Prostate gland (tissue), 2 donors: ENCODE measurements around the gene RAB18. TPM values are rescaled to one million over a fixed set of nuclear protein-coding genes. Genes with fewer than 3 reads are reported as not detected.

Experiments
- DNase-seq: peaks from one replicate; pipeline ENCODE4 v3.0.0-alpha.2; 2019; ENCODE audit warnings: low spot score
- H3K27ac ChIP-seq, 2 donors: fragments of 200-600 bp; sonication (generic); 2 replicates each; pipeline ENCODE4 v1.5.1; 2017 to 2019
- H3K27me3 ChIP-seq: fragments of 200-600 bp; sonication (generic); replicated peaks from 2 replicates; pipeline ENCODE4 v1.5.1; 2019; ENCODE audit not compliant: insufficient read depth
- H3K36me3 ChIP-seq, 2 donors: fragments of 200-600 bp; sonication (generic); 1 replicate in 1 of 2; 2 replicates in 1 of 2; pipeline versions ENCODE4 v1.5.1 to v1.8.1; 2017 to 2019
- H3K4me1 ChIP-seq: fragments of 200-600 bp; sonication (generic); replicated peaks from 2 replicates; pipeline ENCODE4 v1.5.1; 2019
- H3K4me3 ChIP-seq, 2 donors: fragments of 200-600 bp; sonication (generic); 2 replicates each; pipeline ENCODE4 v1.5.1; 2017 to 2019
- H3K9me3 ChIP-seq: fragments of 200-600 bp; sonication (generic); 2 replicates; pipeline ENCODE4 v1.5.1; 2017
- CTCF ChIP-seq, 4 experiments: fragments of 200-600 bp in 2 of 4; fragments of 450-650 bp in 2 of 4; sonication (generic) in 2 of 4; IDR thresholded peaks; 1 replicate in 3 of 4; 2 replicates in 1 of 4; pipeline ENCODE4 v1.5.1; 2016 to 2019; ENCODE audit warnings: antibody characterized with exemption in 4 of 4, mild to moderate bottlenecking in 2 of 4, moderate library complexity in 2 of 4
- POLR2A ChIP-seq: fragments of 450-650 bp; IDR thresholded peaks from one replicate; pipeline ENCODE4 v1.6.1; 2016; ENCODE audit warnings: antibody characterized with exemption, mild to moderate bottlenecking
- POLR2AphosphoS5 ChIP-seq: sonication (generic); formaldehyde crosslinking; IDR thresholded peaks from one replicate; pipeline ENCODE4 v1.6.1; 2017; ENCODE audit warnings: antibody characterized with exemption
- WGBS: methylation state at CpG from one replicate; pipeline ENCODE4 v1.1.5; 2018; 5-methylcytosine and 5-hydroxymethylcytosine counted together
- intact Hi-C: fragments of 100-400 bp; cut with DNase I; formaldehyde crosslinking; loops from one replicate; pipeline ENCODE4 v1.14.2; 2022
- total RNA-seq, 2 donors: library from RNA; depleted of rRNA; stranded (reverse); fragments of >200 nt; gene quantifications; one replicate each; pipeline ENCODE4 v1.1.0, GENCODE V29; 2016

RAB18 gene
- total RNA-seq, 2 donors from 2014 or later, result 53.5 to 62.6 TPM

GRCh38 chr10:27512548-27512947, 8.4 kb downstream of the RAB18 start:
- no peaks in the 10 kb centered on the region for H3K27me3 ChIP-seq
- 84% methylated on average over 2 of the region's 2 CpGs for WGBS
- TF ChIP-seq POLR2AphosphoS5 (no peak), CTCF (IDR thresholded peaks at IDR 0.05) (no peak), POLR2A (no peak)
- no peak overlapping the region for H3K4me3 ChIP-seq
- no peaks in the 10 kb centered on the region for H3K9me3 ChIP-seq
- no peaks in the 10 kb centered on the region for H3K4me1 ChIP-seq
- no peak for DNase-seq
- no peak overlapping the region for H3K27ac ChIP-seq
- H3K36me3 ChIP-seq, result no peaks in the 10 kb centered on the region
- intact Hi-C loops, result no loop called here

DNA sequence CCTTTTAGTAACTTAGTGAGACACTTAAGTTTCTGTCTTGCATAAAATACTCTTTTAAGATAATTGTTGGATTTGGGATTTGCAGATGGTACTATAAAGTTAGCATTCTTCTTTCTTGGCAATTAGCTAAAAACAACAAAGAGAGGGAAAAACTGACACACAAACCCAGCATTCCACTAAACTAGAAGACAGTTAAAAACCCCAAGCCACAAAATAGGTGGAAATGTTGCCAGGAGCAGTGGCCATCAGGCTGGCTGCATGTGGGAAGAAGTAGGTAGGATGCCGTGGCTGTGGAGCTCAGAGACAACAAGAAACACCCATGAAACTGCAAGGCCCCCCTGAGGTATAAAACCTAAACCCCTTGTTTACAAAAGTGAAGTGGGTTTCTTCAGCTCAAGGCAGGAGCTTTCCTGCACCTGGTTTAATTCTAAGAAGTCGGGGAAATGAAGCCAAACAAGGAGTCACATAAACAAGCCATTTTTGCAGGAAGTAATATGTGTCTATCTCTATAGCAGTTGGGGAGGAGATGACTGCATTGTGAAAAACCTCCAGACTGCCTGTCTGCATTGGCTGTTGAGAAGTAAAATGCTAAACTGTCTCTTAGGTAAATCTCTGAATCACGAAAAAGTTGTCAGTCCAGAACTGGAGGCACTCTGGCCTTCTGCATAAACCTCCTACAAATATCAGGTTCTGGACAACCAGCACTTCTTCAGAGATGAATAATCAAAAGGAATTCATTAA, 9.5 kb downstream of the RAB18 start:
- Histone ChIP-seq H3K9me3 (no peaks in the 10 kb centered on the region), H3K4me1 (no peaks in the 10 kb centered on the region), H3K4me3 (no peak overlapping the region), H3K27me3 (no peaks in the 10 kb centered on the region), H3K36me3 (no peaks in the 10 kb centered on the region), H3K27ac (no peak overlapping the region)
- TF ChIP-seq CTCF (IDR thresholded peaks at IDR 0.05) (no peak), POLR2AphosphoS5 (no peak)
- 47% methylated on average over 3 of the region's 3 CpGs for WGBS
- no peak for DNase-seq
- intact Hi-C loops, result no loop called here

GRCh38 chr10:27514243-27514642, 10.1 kb downstream of the RAB18 start:
- TF ChIP-seq CTCF (IDR thresholded peaks at IDR 0.05), result no peak
- no peak for TF ChIP-seq POLR2AphosphoS5
- no peak for TF ChIP-seq POLR2A
- no peaks in the 10 kb centered on the region for H3K27me3 ChIP-seq
- no peaks in the 10 kb centered on the region for H3K36me3 ChIP-seq
- no peak overlapping the region for H3K27ac ChIP-seq
- no peaks in the 10 kb centered on the region for H3K9me3 ChIP-seq
- H3K4me3 ChIP-seq, result no peak overlapping the region
- DNase-seq, result no peak
- no peaks in the 10 kb centered on the region for H3K4me1 ChIP-seq
- 91% methylated on average over 3 of the region's 3 CpGs for WGBS
- intact Hi-C loops, result no loop called here

- no peaks in the 10 kb centered on the region for H3K36me3 ChIP-seq
- H3K27ac ChIP-seq, result no peak overlapping the region
- H3K27me3 ChIP-seq, result no peaks in the 10 kb centered on the region
- H3K9me3 ChIP-seq, result no peaks in the 10 kb centered on the region
- intact Hi-C loops, result no loop called here
- WGBS, result 88% methylated on average over 2 of the region's 2 CpGs
- TF ChIP-seq POLR2AphosphoS5 (no peak), CTCF (IDR thresholded peaks at IDR 0.05) (no peak), POLR2A (no peak)
- DNase-seq, result no peak
- no peaks in the 10 kb centered on the region for H3K4me1 ChIP-seq
- H3K4me3 ChIP-seq, result no peak overlapping the region
These were observed 14.2 kb downstream of the RAB18 start for GRCh38 chr10:27518261-27518660.

- Histone ChIP-seq H3K9me3 (no peaks in the 10 kb centered on the region), H3K27me3 (no peaks in the 10 kb centered on the region), H3K36me3 (no peaks in the 10 kb centered on the region), H3K4me3 (no peak overlapping the region), H3K27ac (no peak overlapping the region), H3K4me1 (peaks cover 4% of the 10 kb centered on the region)
- intact Hi-C loops, result no loop called here
- no peak for DNase-seq
- TF ChIP-seq POLR2A (no peak), POLR2AphosphoS5 (no peak)
These were observed 21.7 kb downstream of the RAB18 start for GRCh38 chr10:27525819-27526218.
